NOMO-1 (cell line): Measurements from ENCODE around the gene MAGI3.
"Not testable (repeated sequence)": the region's sequence is repeated elsewhere in the genome, so short reads cannot be mapped to it uniquely, and the experiment has no call there.

Source experiments
- DNase-seq, 2 experiments: peaks; one replicate each; lab custom pipeline; 2025; ENCODE audit not compliant: unreplicated experiment in 2 of 2; lab: John Stamatoyannopoulos, UW

MAGI3 gene

GRCh38 chr1:113508364-113509164 lies 118.2 kb downstream of the MAGI3 start:
- DNase-seq, result no peak

GRCh38 chr1:113509766-113510165 lies 119.5 kb downstream of the MAGI3 start:
- not testable (repeated sequence) for DNase-seq

- DNase-seq, result no peak
Observed at GRCh38 chr1:113511269-113511668, 121.0 kb downstream of the MAGI3 start.

- no peak for DNase-seq
Observed at GRCh38 chr1:113515498-113515897, 125.2 kb downstream of the MAGI3 start.

- DNase-seq, result no peak
Observed at GRCh38 chr1:113517346-113517745, 127.0 kb downstream of the MAGI3 start.

GRCh38 chr1:113517983-113518382 lies 127.7 kb downstream of the MAGI3 start:
- no peak for DNase-seq

GRCh38 chr1:113519556-113519955 lies 129.2 kb downstream of the MAGI3 start:
- no peak for DNase-seq

GRCh38 chr1:113530021-113530420 lies 139.7 kb downstream of the MAGI3 start:
- DNase-seq, result no peak

GRCh38 chr1:113531321-113531720 lies 141.0 kb downstream of the MAGI3 start:
- no peak for DNase-seq

GRCh38 chr1:113533061-113533460 lies 142.7 kb downstream of the MAGI3 start:
- DNase-seq, result no peak

- no peak for DNase-seq
Observed at GRCh38 chr1:113534130-113534817, 144.0 kb downstream of the MAGI3 start.

GRCh38 chr1:113534875-113535274 lies 144.6 kb downstream of the MAGI3 start:
- no peak for DNase-seq

GRCh38 chr1:113536182-113536780 lies 146.0 kb downstream of the MAGI3 start:
- DNase-seq, result no peak

GRCh38 chr1:113538225-113538624 lies 147.9 kb downstream of the MAGI3 start:
- DNase-seq, result no peak

- DNase-seq, result no peak
Observed at GRCh38 chr1:113540335-113540734, 150.0 kb downstream of the MAGI3 start.

- no peak for DNase-seq
Observed at GRCh38 chr1:113541106-113541505, 150.8 kb downstream of the MAGI3 start.

- peak in 1 of 2 experiments; percentile 41 for DNase-seq
Observed at GRCh38 chr1:113542221-113542701, 151.9 kb downstream of the MAGI3 start.

- no peak for DNase-seq
Observed at GRCh38 chr1:113543110-113543509, 152.8 kb downstream of the MAGI3 start.

- DNase-seq, result no peak
Observed at GRCh38 chr1:113545210-113545609, 154.9 kb downstream of the MAGI3 start.

GRCh38 chr1:113545626-113546025 lies 155.3 kb downstream of the MAGI3 start:
- DNase-seq, result no peak

- no peak for DNase-seq
Observed at GRCh38 chr1:113551728-113552127, 161.4 kb downstream of the MAGI3 start.

- DNase-seq, result no peak
Observed at GRCh38 chr1:113552244-113552643, 161.9 kb downstream of the MAGI3 start.
